ENCODE results near the gene FMNL2.
"Not testable (repeated sequence)": the region's sequence is repeated elsewhere in the genome, so short reads cannot be mapped to it uniquely, and the experiment has no call there.

Gene FMNL2

GRCh38 chr2:152385650-152386049, 50.7 kb downstream of the FMNL2 start:
- no peaks in the 10 kb centered on the region for H3K79me2 ChIP-seq (ENCODE audit: insufficient read depth, low read length)
- H3K4me1 ChIP-seq (ENCODE audit: insufficient read depth, low read length, severe bottlenecking), result no peaks in the 10 kb centered on the region
- H3F3A ChIP-seq (ENCODE audit: insufficient read depth, low read length), result no peaks in the 10 kb centered on the region
- H3K9me2 ChIP-seq (ENCODE audit: low read depth, low read length), result no peaks in the 10 kb centered on the region
- H4K20me1 ChIP-seq (ENCODE audit: insufficient read depth, low read length), result no peaks in the 10 kb centered on the region
- H3K4me3 ChIP-seq (ENCODE audit: low read depth, low read length, poor library complexity, severe bottlenecking), result no peak overlapping the region
- H3K27me3 ChIP-seq (ENCODE audit: insufficient read depth, low read length), result no peaks in the 10 kb centered on the region
- H3K27ac ChIP-seq (ENCODE audit: low read depth, low read length, poor library complexity, severe bottlenecking), result no peak overlapping the region
- no peak overlapping the region for H3K4me2 ChIP-seq (ENCODE audit: low read length)
- TF ChIP-seq EZH2 (IDR thresholded peaks at IDR 0.05; ENCODE audit: borderline replicate concordance, low read length), result no peak
- TF ChIP-seq CTCF (IDR thresholded peaks at IDR 0.05; ENCODE audit: low read length), result no peak
- no peaks in the 10 kb centered on the region for H3K9me3 ChIP-seq (ENCODE audit: low read length)
- H2AFZ ChIP-seq (ENCODE audit: low read length), result no peak overlapping the region
- no peaks in the 10 kb centered on the region for H3K36me3 ChIP-seq (ENCODE audit: insufficient read depth, low read length)
- no peak overlapping the region for H3K9ac ChIP-seq (ENCODE audit: low read length)

- no peaks in the 10 kb centered on the region for H3K79me2 ChIP-seq (ENCODE audit: insufficient read depth, low read length)
- no peak overlapping the region for H3K27ac ChIP-seq (ENCODE audit: low read depth, low read length, poor library complexity, severe bottlenecking)
Observed at GRCh38 chr2:152386266-152386665, 51.3 kb downstream of the FMNL2 start.

DNA sequence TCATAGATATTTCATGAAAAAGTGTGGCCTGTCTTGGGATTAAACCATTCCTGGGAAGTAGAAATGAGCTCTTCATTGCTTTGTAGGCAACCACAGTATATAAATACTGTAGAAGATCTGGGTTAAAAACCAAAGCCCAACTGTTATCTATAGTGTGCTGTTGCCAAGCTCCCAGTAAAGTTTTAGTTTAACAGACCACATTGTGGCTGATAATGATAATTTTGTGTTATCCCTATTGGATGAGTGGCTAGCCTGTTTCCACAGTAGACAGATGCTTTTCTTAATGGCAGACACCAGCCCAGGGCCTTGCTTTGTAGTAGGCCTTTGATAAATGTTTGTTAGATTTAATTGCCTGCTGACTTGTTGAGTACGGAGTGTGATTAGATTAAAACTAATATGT, 52.1 kb downstream of the FMNL2 start:
- Histone ChIP-seq H3K79me2 (ENCODE audit: insufficient read depth, low read length) (no peaks in the 10 kb centered on the region), H2AFZ (ENCODE audit: low read length) (no peak overlapping the region), H3K9ac (ENCODE audit: low read length) (no peak overlapping the region), H3K27me3 (ENCODE audit: insufficient read depth, low read length) (no peaks in the 10 kb centered on the region), H3K9me2 (ENCODE audit: low read depth, low read length) (no peaks in the 10 kb centered on the region), H3K27ac (ENCODE audit: low read depth, low read length, poor library complexity, severe bottlenecking) (no peak overlapping the region), H3K4me3 (ENCODE audit: low read depth, low read length, poor library complexity, severe bottlenecking) (no peak overlapping the region), H4K20me1 (ENCODE audit: insufficient read depth, low read length) (no peaks in the 10 kb centered on the region), H3F3A (ENCODE audit: insufficient read depth, low read length) (no peaks in the 10 kb centered on the region), H3K9me3 (ENCODE audit: low read length) (no peaks in the 10 kb centered on the region), H3K36me3 (ENCODE audit: insufficient read depth, low read length) (no peaks in the 10 kb centered on the region), H3K4me2 (ENCODE audit: low read length) (no peak overlapping the region), H3K4me1 (ENCODE audit: insufficient read depth, low read length, severe bottlenecking) (no peaks in the 10 kb centered on the region)
- no peak for TF ChIP-seq CTCF (IDR thresholded peaks at IDR 0.05; ENCODE audit: low read length)
- no peak for TF ChIP-seq EZH2 (IDR thresholded peaks at IDR 0.05; ENCODE audit: borderline replicate concordance, low read length)

More at GRCh38 chr2:152386266-152386665, 51.3 kb downstream of the FMNL2 start:
- no peak for TF ChIP-seq CTCF (IDR thresholded peaks at IDR 0.05; ENCODE audit: low read length)
- TF ChIP-seq EZH2 (IDR thresholded peaks at IDR 0.05; ENCODE audit: borderline replicate concordance, low read length), result no peak
- H3K36me3 ChIP-seq (ENCODE audit: insufficient read depth, low read length), result no peaks in the 10 kb centered on the region
- H3K27me3 ChIP-seq (ENCODE audit: insufficient read depth, low read length), result no peaks in the 10 kb centered on the region
- H3K9me3 ChIP-seq (ENCODE audit: low read length), result no peaks in the 10 kb centered on the region
- H2AFZ ChIP-seq (ENCODE audit: low read length), result no peak overlapping the region
- no peaks in the 10 kb centered on the region for H3K9me2 ChIP-seq (ENCODE audit: low read depth, low read length)
- H3F3A ChIP-seq (ENCODE audit: insufficient read depth, low read length), result no peaks in the 10 kb centered on the region
- H3K9ac ChIP-seq (ENCODE audit: low read length), result no peak overlapping the region
- no peaks in the 10 kb centered on the region for H4K20me1 ChIP-seq (ENCODE audit: insufficient read depth, low read length)
- no peak overlapping the region for H3K4me3 ChIP-seq (ENCODE audit: low read depth, low read length, poor library complexity, severe bottlenecking)
- no peaks in the 10 kb centered on the region for H3K4me1 ChIP-seq (ENCODE audit: insufficient read depth, low read length, severe bottlenecking)
- H3K4me2 ChIP-seq (ENCODE audit: low read length), result no peak overlapping the region

DNA sequence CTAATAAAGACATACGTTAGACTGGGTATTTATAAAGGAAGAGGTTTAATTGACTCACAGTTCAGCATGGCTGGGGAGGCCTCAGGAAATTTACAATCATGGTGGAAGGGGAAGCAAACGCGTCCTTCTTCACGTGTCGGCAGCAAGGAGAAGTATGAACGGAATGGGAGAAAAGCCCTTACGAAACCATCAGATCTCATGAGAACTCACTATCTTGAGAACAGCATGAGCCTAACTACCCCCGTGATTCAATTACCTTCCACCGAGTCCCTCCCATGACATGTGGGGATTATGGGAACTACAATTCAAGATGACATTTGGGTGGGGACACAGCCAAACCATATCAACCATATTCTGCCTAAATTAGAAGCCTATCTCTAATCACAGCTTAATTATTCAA, 53.3 kb downstream of the FMNL2 start:
- H3K36me3 ChIP-seq (ENCODE audit: insufficient read depth, low read length); H3K9me3 ChIP-seq (ENCODE audit: low read length); H3K27me3 ChIP-seq (ENCODE audit: insufficient read depth, low read length); H3K4me1 ChIP-seq (ENCODE audit: insufficient read depth, low read length, severe bottlenecking); H2AFZ ChIP-seq (ENCODE audit: low read length); H4K20me1 ChIP-seq (ENCODE audit: insufficient read depth, low read length); H3K79me2 ChIP-seq (ENCODE audit: insufficient read depth, low read length); H3K4me2 ChIP-seq (ENCODE audit: low read length); H3K27ac ChIP-seq (ENCODE audit: low read depth, low read length, poor library complexity, severe bottlenecking); H3F3A ChIP-seq (ENCODE audit: insufficient read depth, low read length); H3K4me3 ChIP-seq (ENCODE audit: low read depth, low read length, poor library complexity, severe bottlenecking); H3K9ac ChIP-seq (ENCODE audit: low read length); H3K9me2 ChIP-seq (ENCODE audit: low read depth, low read length): not testable (repeated sequence)
